Mammary epithelial cell (primary cell): ENCODE results near the gene HSDL1.

Experiments used
- CTCF ChIP-seq, 2 donors: IDR thresholded peaks in 1 of 2; conservative IDR thresholded peaks in 1 of 2; 2 replicates each; pipeline ENCODE4 v1.5.1; 2011 to 2012; ENCODE audit warnings: inconsistent platforms in 2 of 2, low read length in 2 of 2, mild to moderate bottlenecking in 2 of 2, control low read depth in 1 of 2, low read depth in 1 of 2; ENCODE audit not compliant: insufficient read depth in 1 of 2; ENCODE audit errors: extremely low read depth in 1 of 2
- EZH2 ChIP-seq: IDR thresholded peaks from 2 replicates; pipeline ENCODE4 v1.6.1; 2012; ENCODE audit warnings: low read length, inconsistent platforms, borderline replicate concordance

DNA sequence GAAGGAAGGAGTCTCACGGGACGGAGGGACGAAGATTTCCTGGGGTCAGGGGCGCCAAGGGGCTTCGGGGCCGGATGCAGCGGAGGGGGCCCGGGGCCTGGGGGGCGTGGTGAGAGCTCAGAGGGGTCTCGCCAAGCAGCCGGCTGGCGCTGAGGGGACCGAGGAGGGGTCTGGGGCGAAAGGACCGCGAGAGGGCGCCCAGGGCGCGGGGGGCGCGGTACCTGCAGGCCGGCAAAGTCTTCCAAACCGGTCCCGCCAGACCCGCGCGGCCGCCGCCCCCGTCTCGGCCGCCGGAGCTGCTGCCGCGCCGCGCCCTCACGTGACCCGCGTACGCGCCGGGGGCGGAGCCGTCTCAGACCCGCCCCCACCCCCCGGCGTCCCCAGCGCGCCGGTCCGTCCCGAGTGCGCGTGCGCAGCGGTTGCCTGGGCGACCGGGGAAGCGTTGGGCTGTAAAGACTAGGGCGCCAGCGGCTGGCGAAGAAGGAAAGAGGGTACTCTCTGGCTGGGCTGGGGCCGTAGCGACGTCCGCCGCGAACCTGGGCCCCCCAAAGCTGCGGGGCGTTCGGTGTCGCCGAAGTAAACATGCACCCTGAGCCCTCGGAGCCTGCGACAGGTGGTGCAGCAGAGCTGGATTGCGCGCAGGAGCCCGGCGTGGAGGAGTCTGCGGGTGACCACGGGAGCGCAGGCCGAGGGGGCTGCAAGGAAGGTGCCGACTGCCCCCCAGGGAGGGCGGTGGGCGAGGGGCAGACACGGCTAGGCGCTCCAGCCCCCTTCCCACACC lies at the start of gene HSDL1, which contains the start of gene DNAAF1:
- TF ChIP-seq CTCF (conservative IDR thresholded peaks at IDR 0.05 in 1 of 2, IDR thresholded peaks at IDR 0.05 in 1 of 2; ENCODE audit: extremely low read depth in 1 of 2, insufficient read depth in 1 of 2, low read depth in 1 of 2, low read length in 2 of 2): peak in 1 of 2 donors; percentile 16
- no peak for TF ChIP-seq EZH2
